Choroid plexus epithelial cell (primary cell): ENCODE measurements around the gene SGCA.
A peak's percentile ranks its signal among the peaks of the same experiment; 100 is the strongest.

ENCODE experiments used
- DNase-seq: peaks from one replicate; pipeline ENCODE4 v3.0.0-alpha.2; 2010; ENCODE audit warnings: low read depth
- H3K4me3 ChIP-seq: 2 replicates; pipeline ENCODE4 v1.5.1; 2011; ENCODE audit warnings: low read depth, mild to moderate bottlenecking, control low read depth, low read length, moderate library complexity
- CTCF ChIP-seq: conservative IDR thresholded peaks from 2 replicates; pipeline ENCODE4 v1.5.1; 2011; ENCODE audit warnings: low read depth, mild to moderate bottlenecking, control low read depth, inconsistent platforms, low read length, moderate library complexity

SGCA gene

DNA sequence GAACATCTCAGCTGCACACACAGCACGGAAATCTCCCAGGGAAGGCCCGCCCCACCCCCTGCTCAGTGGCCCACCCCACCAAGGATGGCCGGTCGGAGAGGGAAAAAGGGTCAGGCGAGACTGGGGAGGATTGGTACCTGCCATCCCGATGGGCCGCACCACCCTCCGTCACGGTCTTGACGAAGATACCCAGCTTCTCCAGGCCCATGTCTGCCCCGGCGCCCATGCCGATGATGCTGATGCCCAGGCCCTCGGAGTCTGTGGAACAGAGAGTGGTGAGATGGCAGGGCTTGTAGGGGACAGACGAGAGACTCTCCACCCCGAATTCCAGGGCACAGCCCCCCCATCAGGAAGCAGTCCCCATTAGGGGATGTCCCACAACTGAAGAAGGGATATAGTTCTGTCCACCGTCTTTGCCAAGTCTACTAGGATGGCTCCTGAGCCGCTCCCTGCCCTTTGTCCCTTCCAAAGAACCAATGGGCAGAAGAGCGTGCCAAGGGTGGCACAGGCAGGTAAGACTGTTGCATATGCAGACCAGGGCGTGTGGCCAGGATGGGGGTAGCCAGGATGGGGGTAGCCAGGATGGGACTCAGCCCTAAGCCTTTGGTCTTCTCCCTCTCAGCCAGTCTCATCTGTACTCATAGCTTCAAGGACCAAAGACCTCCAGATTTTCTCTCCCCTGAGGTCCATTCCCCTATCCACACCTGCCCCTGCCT, 22.2 kb upstream of the SGCA start:
- H3K4me3 ChIP-seq = no peak overlapping the region
- no peak for DNase-seq
- TF ChIP-seq CTCF = no peak

DNA sequence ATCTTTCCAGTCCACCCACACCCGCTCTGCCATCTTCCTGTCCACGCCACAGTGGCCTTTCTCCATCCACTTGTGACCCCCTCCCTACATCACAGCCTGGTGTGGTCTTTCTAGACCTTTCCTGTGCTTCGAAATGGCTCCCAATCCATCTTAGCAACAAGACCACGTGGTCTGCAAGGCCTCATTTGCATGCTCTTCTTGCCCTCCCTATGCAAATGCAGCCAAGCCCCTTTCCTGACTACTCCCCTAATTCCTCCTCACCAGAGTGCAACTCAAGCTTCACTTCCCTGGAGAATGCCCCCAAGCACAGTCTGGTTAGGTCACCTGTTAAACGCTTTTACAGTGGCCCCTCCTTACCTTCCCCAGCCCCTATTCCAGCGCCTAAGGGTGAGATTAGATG, 21.4 kb upstream of the SGCA start:
- DNase-seq = no peak
- no peak for TF ChIP-seq CTCF
- H3K4me3 ChIP-seq = no peak overlapping the region

DNA sequence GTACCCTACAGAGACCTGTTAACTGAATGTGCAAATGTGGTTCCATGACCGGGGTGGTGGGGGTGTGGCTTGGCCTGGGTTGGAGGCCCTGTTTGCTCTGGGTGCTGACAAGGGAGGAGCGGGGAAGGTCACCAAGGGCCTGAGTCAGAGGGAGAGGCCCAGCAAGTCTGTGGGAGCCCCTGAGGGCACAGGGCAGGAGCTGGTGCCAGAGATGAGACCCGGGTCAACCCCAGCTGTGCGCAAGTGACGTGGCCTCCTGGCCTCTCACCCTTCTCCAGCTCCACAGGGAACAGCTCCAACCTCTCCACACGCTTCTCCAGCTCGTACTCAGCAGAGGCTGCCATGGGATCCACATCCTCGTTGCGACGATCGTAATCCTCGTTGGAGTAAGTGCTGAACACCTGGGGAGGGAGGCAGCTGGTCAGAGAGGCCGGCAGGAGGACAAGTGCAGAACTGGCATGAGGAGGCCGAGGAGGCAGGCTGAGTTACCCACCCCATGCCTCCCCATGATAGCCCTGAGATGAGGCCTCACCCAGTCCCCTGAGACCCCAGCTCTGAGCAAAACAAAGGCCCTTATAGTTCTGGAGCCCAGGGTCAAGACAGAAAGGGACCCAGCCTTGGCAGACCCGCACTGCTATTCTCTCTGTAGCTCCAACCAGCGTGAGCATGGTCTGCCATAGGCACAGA, 20.8 kb upstream of the SGCA start:
- no peak for DNase-seq
- no peak overlapping the region for H3K4me3 ChIP-seq
- TF ChIP-seq CTCF = no peak

- TF ChIP-seq CTCF = no peak
- no peak overlapping the region for H3K4me3 ChIP-seq
Measured at GRCh38 chr17:50145532-50146229, 20.1 kb upstream of the SGCA start.

DNA sequence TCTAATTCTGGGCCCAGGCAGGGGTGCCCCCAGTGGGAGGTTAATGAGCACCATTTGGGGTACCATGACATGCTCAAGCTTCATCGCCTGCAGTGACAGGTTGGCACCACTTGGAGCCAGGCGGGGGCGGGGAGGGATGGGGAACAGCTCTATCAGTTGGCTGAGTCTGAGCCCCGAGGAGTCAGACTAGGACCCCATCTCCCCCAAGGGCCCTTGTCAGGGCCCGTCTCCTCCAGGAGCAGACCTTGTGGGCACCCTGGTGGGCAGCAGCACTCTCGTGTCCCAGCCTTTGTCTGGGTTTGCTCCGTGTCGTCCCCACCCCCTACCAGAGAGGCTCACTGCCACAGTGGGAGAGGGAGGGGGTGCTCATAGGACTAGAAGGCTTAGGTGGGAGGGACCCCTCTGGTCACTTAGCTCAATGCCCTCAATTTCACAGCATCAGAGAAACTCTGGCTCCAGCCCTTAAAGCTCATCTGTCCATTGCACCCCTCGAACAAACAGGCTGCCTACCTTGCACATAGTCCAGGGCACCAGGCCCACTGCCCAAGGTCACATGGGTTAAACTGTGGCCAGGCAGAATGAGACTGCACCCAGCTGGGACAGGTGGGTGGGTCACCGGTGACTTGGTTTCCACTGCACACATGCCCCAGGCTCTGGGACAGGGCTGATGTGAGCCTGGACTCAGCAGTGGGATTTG, 19.4 kb upstream of the SGCA start:
- DNase-seq = no peak
- peak overlapping the region; percentile 86 for H3K4me3 ChIP-seq
- TF ChIP-seq CTCF = no peak

More at GRCh38 chr17:50145532-50146229, 20.1 kb upstream of the SGCA start:
- DNase-seq = no peak

DNA sequence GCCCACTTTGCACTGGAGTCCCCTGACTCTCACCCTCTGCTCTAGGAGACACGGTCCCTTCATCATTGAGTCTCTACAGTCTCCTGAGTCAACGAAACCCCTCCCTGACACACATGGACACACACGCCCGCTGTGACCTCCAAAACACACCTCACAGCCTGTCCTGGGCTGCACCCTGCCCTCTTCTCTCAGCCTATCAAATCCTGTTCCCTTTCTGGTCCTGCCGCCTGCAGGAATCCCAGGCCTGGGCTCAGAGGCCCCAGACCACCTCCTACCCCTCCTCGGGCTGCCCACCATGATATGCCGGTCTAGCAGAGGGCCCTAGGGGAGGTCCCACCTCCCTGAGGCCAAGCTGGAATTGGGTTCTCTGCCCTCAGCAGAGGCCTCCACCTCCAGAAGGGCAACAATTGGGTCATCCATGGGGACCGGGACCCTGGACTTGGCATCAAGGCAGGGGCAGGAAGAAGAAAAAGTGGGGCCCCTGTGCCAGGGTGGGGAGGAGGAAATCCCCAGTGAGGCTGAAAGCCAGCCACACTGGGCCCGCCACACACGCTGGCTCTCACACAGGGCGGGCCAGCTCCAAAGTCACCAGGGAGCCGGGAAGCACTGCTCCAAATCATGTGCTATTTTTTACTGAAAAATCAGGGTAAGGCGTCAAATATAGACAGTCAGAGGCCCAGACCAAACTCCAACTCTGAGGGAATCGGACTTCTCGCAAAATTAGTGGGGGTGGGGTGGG, 18.7 kb upstream of the SGCA start:
- no peak for DNase-seq
- no peak for TF ChIP-seq CTCF
- H3K4me3 ChIP-seq = peak overlapping the region; percentile 86
